K562 (cell line): ENCODE data around the gene KDM5A. TPM values are rescaled to one million over a fixed set of nuclear protein-coding genes. Genes with fewer than 3 reads are reported as not detected.

Experiments
- ATAC-seq: fragments of 200-7000 bp; cut with Tn5 transposase; 3 replicates; pipeline ENCODE4 v1.9.1; 2020; ENCODE audit warnings: moderate library complexity
- BruUV-seq: library from RNA; stranded (reverse); fragments of 400-500 nt; replicated peaks from 2 replicates; lab custom pipeline; 2021; lab: Mats Ljungman, UMichigan
- CTCF ChIA-PET: fragments of 300-600 bp; formaldehyde crosslinking; extraction: SDS; loops from one replicate; lab custom pipeline; 2021; ENCODE audit warnings: low intra/inter-chr PET ratio; lab: Yijun Ruan, JAX
- POLR2A ChIA-PET: fragments of 300-600, 350-650 bp; sonication (Branson Sonifier 250); formaldehyde crosslinking; extraction: SDS; loops from one replicate; lab custom pipeline; 2021; ENCODE audit warnings: antibody characterized with exemption, inconsistent platforms; lab: Yijun Ruan, JAX
- DNase-seq, 4 experiments: peaks; one replicate each; pipeline versions ENCODE4 v3.0.0 to v3.0.0-alpha.2; 2011 to 2018; ENCODE audit warnings: low spot score in 3 of 4, mixed read lengths in 3 of 4; ENCODE audit errors: extremely low read depth in 1 of 4
- FAIRE-seq: peaks from 2 replicates; lab custom pipeline; 2011; peaks lifted over from hg19 to GRCh38; lab: Jason Lieb, UNC
- H2AFZ ChIP-seq: 2 replicates; pipeline ENCODE4 v1.6.0; 2011; ENCODE audit warnings: low read depth, low read length, control low read depth, inconsistent platforms
- H3K27ac ChIP-seq: fragments of 200-600 bp; 3 replicates; pipeline ENCODE4 v1.8.0; 2011; ENCODE audit warnings: low read depth, mild to moderate bottlenecking, control low read depth, inconsistent platforms, low read length, moderate library complexity, mixed read lengths; ENCODE audit errors: extremely low read depth
- H3K27me3 ChIP-seq, 2 experiments: fragments of 300-600 bp in 1 of 2; 2 replicates in 1 of 2; 3 replicates in 1 of 2; pipeline versions ENCODE4 v1.6.0 to v1.8.0; 2011; ENCODE audit warnings: inconsistent platforms in 2 of 2, low read length in 2 of 2, mild to moderate bottlenecking in 1 of 2, mixed read lengths in 1 of 2, moderate library complexity in 1 of 2; ENCODE audit not compliant: control insufficient read depth in 2 of 2, insufficient read depth in 2 of 2
- H3K36me3 ChIP-seq: fragments of 300-600 bp; 3 replicates; pipeline ENCODE4 v1.8.0; 2011; ENCODE audit warnings: mild to moderate bottlenecking, low read length, inconsistent platforms; ENCODE audit not compliant: control insufficient read depth, insufficient read depth
- H3K4me1 ChIP-seq, 2 experiments: fragments of 200-600 bp in 1 of 2; replicated peaks in 1 of 2; 2 replicates in 1 of 2; 3 replicates in 1 of 2; pipeline versions ENCODE4 v1.5.1 to v1.8.0; 2011; ENCODE audit warnings: inconsistent platforms in 2 of 2, low read length in 2 of 2, mild to moderate bottlenecking in 1 of 2, mixed read lengths in 1 of 2, moderate library complexity in 1 of 2; ENCODE audit not compliant: control insufficient read depth in 2 of 2, insufficient read depth in 2 of 2
- H3K4me2 ChIP-seq: 2 replicates; pipeline ENCODE4 v1.6.1; 2011; ENCODE audit warnings: low read length, control low read depth, inconsistent platforms, mixed read lengths; ENCODE audit not compliant: insufficient read depth
- H3K4me3 ChIP-seq: fragments of 200-600 bp; sonication (generic), shearing (Covaris generic); 2 replicates; pipeline ENCODE4 v1.5.1; 2016; ENCODE audit warnings: control low read depth, inconsistent platforms
- H3K79me2 ChIP-seq: fragments of 200-600 bp; 3 replicates; pipeline ENCODE4 v1.8.0; 2011; ENCODE audit warnings: low read length, inconsistent platforms; ENCODE audit not compliant: control insufficient read depth, insufficient read depth
- H3K9ac ChIP-seq, 2 experiments: 2 replicates each; pipeline versions ENCODE4 v1.6.0 to v1.6.1; 2011; ENCODE audit warnings: low read depth in 2 of 2, low read length in 2 of 2, control low read depth in 1 of 2, inconsistent platforms in 1 of 2, mild to moderate bottlenecking in 1 of 2, mixed read lengths in 1 of 2; ENCODE audit not compliant: insufficient read depth in 1 of 2
- H3K9me1 ChIP-seq: one replicate; pipeline ENCODE4 v1.6.0; 2011; ENCODE audit warnings: inconsistent platforms, mild to moderate bottlenecking, low read length, moderate library complexity; ENCODE audit not compliant: control insufficient read depth, insufficient read depth
- H3K9me3 ChIP-seq: replicated peaks from 2 replicates; pipeline ENCODE4 v1.5.1; 2011; ENCODE audit warnings: low read depth, low read length, inconsistent platforms; ENCODE audit not compliant: control insufficient read depth, insufficient read depth
- H4K20me1 ChIP-seq: replicated peaks from 2 replicates; pipeline ENCODE4 v1.6.1; 2011; ENCODE audit warnings: low read length, inconsistent platforms, mixed read lengths; ENCODE audit not compliant: control insufficient read depth, insufficient read depth
- ARNT ChIP-seq, 2 experiments: fragments of 450-650 bp; IDR thresholded peaks; 2 replicates each; pipeline ENCODE4 v1.6.1; 2016; ENCODE audit warnings: mild to moderate bottlenecking in 1 of 2
- C11orf30 ChIP-seq: fragments of 450-650 bp; IDR thresholded peaks from 2 replicates; pipeline ENCODE4 v1.6.1; 2016; ENCODE audit warnings: low read depth, mild to moderate bottlenecking
- COPS2 ChIP-seq: fragments of 450-650 bp; conservative IDR thresholded peaks from 2 replicates; pipeline ENCODE4 v1.6.1; 2016; ENCODE audit warnings: mild to moderate bottlenecking, moderate library complexity
- EGR1 ChIP-seq: fragments of 450-650 bp; conservative IDR thresholded peaks from 2 replicates; pipeline ENCODE4 v1.6.1; 2017; ENCODE audit warnings: mild to moderate bottlenecking
- FIP1L1 ChIP-seq: fragments of 200-400 bp; formaldehyde crosslinking; IDR thresholded peaks from 2 replicates; pipeline ENCODE4 v1.6.1; 2018; ENCODE audit warnings: mild to moderate bottlenecking, low read depth, low read length; ENCODE audit not compliant: poor library complexity, severe bottlenecking
- HDAC3 ChIP-seq: fragments of 450-650 bp; IDR thresholded peaks from 2 replicates; pipeline ENCODE4 v1.6.1; 2018; ENCODE audit warnings: borderline replicate concordance, mild to moderate bottlenecking, moderate library complexity; ENCODE audit not compliant: partially characterized antibody
- ILK ChIP-seq: fragments of 450-650 bp; IDR thresholded peaks from 2 replicates; pipeline ENCODE4 v1.6.1; 2016; ENCODE audit warnings: missing genetic modification characterization, low read depth, mild to moderate bottlenecking, missing compliant biosample characterization, moderate library complexity, borderline replicate concordance
- MEF2D ChIP-seq: conservative IDR thresholded peaks from 2 replicates; pipeline ENCODE4 v1.6.1; 2016; ENCODE audit warnings: low read depth, missing genetic modification characterization, missing compliant biosample characterization
- NRF1 ChIP-seq, 2 experiments: fragments of 450-650 bp; IDR thresholded peaks in 1 of 2; conservative IDR thresholded peaks in 1 of 2; 2 replicates each; pipeline ENCODE4 v1.6.1; 2014; ENCODE audit warnings: mild to moderate bottlenecking in 2 of 2
- RFX7 ChIP-seq: fragments of 250-450 bp; sonication (Bioruptor Pico); IDR thresholded peaks from 2 replicates; pipeline ENCODE4 v1.5.1; 2021; ENCODE audit warnings: mild to moderate bottlenecking
- U2AF1 ChIP-seq: fragments of 200-400 bp; formaldehyde crosslinking; optimal IDR thresholded peaks from 2 replicates; pipeline ENCODE3; 2017; ENCODE audit warnings: mild to moderate bottlenecking, low read depth, low read length, moderate library complexity
- ZNF76 ChIP-seq: fragments of 250-450 bp; sonication (Bioruptor Pico); IDR thresholded peaks from 2 replicates; pipeline ENCODE4 v1.4.0; 2020; ENCODE audit warnings: mild to moderate bottlenecking, moderate library complexity, borderline replicate concordance
- ZNF77 ChIP-seq: fragments of 250-450 bp; sonication (Bioruptor Pico); IDR thresholded peaks from 2 replicates; pipeline ENCODE4 v1.5.0; 2020
- ZSCAN29 ChIP-seq: fragments of 450-650 bp; IDR thresholded peaks from 2 replicates; pipeline ENCODE4 v1.6.1; 2017
- WGBS: fragments of 100-300 bp; shearing (Covaris generic); methylation state at CpG from one replicate; pipeline ENCODE4 v1.1.6; 2016; ENCODE audit warnings: low coverage, mixed read lengths; ENCODE audit not compliant: insufficient coverage; ENCODE audit errors: missing lambda C conversion rate; 5-methylcytosine and 5-hydroxymethylcytosine counted together
- in situ Hi-C: fragments of 300-500 bp; cut with MboI; formaldehyde crosslinking; loops from 4 replicates; pipeline ENCODE4 v1.15.0; 2018; ENCODE audit warnings: inconsistent platforms, mixed read lengths
- intact Hi-C: fragments of 100-400 bp; cut with micrococcal nuclease; formaldehyde crosslinking; loops from 2 replicates; pipeline ENCODE4 v1.14.2; 2022
- polyA plus RNA-seq, 8 experiments: library from polyadenylated mRNA; depleted of rRNA in 4 of 8; stranded (reverse) in 5 of 8; unstranded in 3 of 8; fragments of >200 nt; fragmentation: Nextera tagmentation in 2 of 8; fragmentation: Illumina TruSeq in 1 of 8; extraction: Ambion mirVana in 2 of 8; extraction: Trizol in 1 of 8; gene quantifications; 2 replicates each; pipeline versions ENCODE4 v1.2.1 to v1.2.3, GENCODE V29; 2011 to 2014; ENCODE audit warnings: inconsistent platforms in 1 of 8, missing spikeins in 1 of 8
- total RNA-seq, 7 experiments: library from RNA; depleted of rRNA in 6 of 7; stranded (reverse); fragments of >200 nt in 6 of 7; fragmentation: Illumina TruSeq in 2 of 7; extraction: Trizol in 2 of 7; gene quantifications; 2 replicates each; pipeline versions ENCODE4 v1.2.1 to v1.2.3, GENCODE V29; 2011 to 2021; ENCODE audit warnings: low replicate concordance in 1 of 7
- TF ChIP-seq, protein P1 (sequence below), 2 experiments: fragments of 450-650 bp; IDR thresholded peaks; 2 replicates each; pipeline ENCODE4 v1.6.1; 2018; ENCODE audit warnings: mild to moderate bottlenecking in 2 of 2, low read depth in 1 of 2; ENCODE audit not compliant: partially characterized antibody in 2 of 2
- TF ChIP-seq, protein P2 (sequence below): sonication (generic); formaldehyde crosslinking; IDR thresholded peaks from 2 replicates; pipeline ENCODE4 v1.8.1; 2023; ENCODE audit warnings: missing genetic modification reagents, mild to moderate bottlenecking, borderline replicate concordance

The KDM5A gene
- total and polyA plus RNA-seq, 9 of the 15 experiments (the other 6 are each of a cell fraction or from before 2014, with no cell fraction given), result 5.5 to 35.1 (median 13.1) TPM

DNA sequence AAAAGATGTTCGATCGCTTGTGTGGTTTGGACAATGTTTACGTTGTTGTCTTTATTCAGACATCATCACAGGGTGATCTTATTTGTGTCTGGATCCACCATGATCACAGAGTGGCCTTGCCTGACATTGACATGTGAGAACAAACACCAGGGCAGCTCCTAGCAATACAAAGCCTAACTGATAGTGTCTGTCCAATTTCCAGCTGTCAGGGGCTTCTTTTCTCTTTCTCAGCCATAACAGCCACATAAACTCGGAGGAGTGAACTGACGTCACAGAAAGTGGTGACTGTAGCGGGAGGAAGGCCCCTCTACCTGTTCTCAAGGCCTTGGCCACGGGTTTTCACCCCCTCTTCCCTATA lies 120.7 kb downstream of the KDM5A start:
- Histone ChIP-seq H3K9me3 (no peaks in the 10 kb centered on the region), H4K20me1 (no peaks in the 10 kb centered on the region), H3K79me2 (no peaks in the 10 kb centered on the region), H3K27me3 (no peaks in the 10 kb centered on the region; a peak in 1 of 5 replicates), H3K27ac (no peak overlapping the region), H3K9ac (no peak overlapping the region), H3K36me3 (no peaks in the 10 kb centered on the region), H3K9me1 (no peaks in the 10 kb centered on the region), H3K4me3 (no peak overlapping the region), H2AFZ (no peak overlapping the region), H3K4me1 (peaks cover 0 to 10% of the 10 kb centered on the region in 2 experiments; a peak in 2 of 5 replicates), H3K4me2 (no peak overlapping the region)
- CTCF ChIA-PET, result no interaction called here
- 39% methylated on average over 4 of the region's 7 CpGs for WGBS
- FAIRE-seq (no peak), ATAC-seq (no peak), DNase-seq (no peak)
- BruUV-seq, result no TSS peak
- POLR2A ChIA-PET, result interaction anchor here (0.6 to 0.7 kb wide), 2 partner anchors 20 to 54 kb away, joined by 3 read pairs; no protein-coding TSS in a partner anchor
- intact Hi-C loops (no loop called here), in situ Hi-C loops (no loop called here)
- TF ChIP-seq, protein P1, sequence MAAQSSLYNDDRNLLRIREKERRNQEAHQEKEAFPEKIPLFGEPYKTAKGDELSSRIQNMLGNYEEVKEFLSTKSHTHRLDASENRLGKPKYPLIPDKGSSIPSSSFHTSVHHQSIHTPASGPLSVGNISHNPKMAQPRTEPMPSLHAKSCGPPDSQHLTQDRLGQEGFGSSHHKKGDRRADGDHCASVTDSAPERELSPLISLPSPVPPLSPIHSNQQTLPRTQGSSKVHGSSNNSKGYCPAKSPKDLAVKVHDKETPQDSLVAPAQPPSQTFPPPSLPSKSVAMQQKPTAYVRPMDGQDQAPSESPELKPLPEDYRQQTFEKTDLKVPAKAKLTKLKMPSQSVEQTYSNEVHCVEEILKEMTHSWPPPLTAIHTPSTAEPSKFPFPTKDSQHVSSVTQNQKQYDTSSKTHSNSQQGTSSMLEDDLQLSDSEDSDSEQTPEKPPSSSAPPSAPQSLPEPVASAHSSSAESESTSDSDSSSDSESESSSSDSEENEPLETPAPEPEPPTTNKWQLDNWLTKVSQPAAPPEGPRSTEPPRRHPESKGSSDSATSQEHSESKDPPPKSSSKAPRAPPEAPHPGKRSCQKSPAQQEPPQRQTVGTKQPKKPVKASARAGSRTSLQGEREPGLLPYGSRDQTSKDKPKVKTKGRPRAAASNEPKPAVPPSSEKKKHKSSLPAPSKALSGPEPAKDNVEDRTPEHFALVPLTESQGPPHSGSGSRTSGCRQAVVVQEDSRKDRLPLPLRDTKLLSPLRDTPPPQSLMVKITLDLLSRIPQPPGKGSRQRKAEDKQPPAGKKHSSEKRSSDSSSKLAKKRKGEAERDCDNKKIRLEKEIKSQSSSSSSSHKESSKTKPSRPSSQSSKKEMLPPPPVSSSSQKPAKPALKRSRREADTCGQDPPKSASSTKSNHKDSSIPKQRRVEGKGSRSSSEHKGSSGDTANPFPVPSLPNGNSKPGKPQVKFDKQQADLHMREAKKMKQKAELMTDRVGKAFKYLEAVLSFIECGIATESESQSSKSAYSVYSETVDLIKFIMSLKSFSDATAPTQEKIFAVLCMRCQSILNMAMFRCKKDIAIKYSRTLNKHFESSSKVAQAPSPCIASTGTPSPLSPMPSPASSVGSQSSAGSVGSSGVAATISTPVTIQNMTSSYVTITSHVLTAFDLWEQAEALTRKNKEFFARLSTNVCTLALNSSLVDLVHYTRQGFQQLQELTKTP (IDR thresholded peaks at IDR 0.05; ENCODE audit: low read depth in 1 of 2, partially characterized antibody in 2 of 2), result no peak
- TF ChIP-seq ZSCAN29 (no peak), ARNT (IDR thresholded peaks at IDR 0.05) (no peak), ZNF77 (no peak), COPS2 (no peak), C11orf30 (no peak), EGR1 (no peak), ILK (no peak), RFX7 (CRISPR knock-in tag) (no peak), ZNF76 (CRISPR knock-in tag) (no peak), U2AF1 (no peak), NRF1 (conservative IDR thresholded peaks at IDR 0.05 in 1 of 2, IDR thresholded peaks at IDR 0.05 in 1 of 2) (no peak), HDAC3 (no peak), MEF2D (tag) (no peak), FIP1L1 (no peak)
- TF ChIP-seq, protein P2, sequence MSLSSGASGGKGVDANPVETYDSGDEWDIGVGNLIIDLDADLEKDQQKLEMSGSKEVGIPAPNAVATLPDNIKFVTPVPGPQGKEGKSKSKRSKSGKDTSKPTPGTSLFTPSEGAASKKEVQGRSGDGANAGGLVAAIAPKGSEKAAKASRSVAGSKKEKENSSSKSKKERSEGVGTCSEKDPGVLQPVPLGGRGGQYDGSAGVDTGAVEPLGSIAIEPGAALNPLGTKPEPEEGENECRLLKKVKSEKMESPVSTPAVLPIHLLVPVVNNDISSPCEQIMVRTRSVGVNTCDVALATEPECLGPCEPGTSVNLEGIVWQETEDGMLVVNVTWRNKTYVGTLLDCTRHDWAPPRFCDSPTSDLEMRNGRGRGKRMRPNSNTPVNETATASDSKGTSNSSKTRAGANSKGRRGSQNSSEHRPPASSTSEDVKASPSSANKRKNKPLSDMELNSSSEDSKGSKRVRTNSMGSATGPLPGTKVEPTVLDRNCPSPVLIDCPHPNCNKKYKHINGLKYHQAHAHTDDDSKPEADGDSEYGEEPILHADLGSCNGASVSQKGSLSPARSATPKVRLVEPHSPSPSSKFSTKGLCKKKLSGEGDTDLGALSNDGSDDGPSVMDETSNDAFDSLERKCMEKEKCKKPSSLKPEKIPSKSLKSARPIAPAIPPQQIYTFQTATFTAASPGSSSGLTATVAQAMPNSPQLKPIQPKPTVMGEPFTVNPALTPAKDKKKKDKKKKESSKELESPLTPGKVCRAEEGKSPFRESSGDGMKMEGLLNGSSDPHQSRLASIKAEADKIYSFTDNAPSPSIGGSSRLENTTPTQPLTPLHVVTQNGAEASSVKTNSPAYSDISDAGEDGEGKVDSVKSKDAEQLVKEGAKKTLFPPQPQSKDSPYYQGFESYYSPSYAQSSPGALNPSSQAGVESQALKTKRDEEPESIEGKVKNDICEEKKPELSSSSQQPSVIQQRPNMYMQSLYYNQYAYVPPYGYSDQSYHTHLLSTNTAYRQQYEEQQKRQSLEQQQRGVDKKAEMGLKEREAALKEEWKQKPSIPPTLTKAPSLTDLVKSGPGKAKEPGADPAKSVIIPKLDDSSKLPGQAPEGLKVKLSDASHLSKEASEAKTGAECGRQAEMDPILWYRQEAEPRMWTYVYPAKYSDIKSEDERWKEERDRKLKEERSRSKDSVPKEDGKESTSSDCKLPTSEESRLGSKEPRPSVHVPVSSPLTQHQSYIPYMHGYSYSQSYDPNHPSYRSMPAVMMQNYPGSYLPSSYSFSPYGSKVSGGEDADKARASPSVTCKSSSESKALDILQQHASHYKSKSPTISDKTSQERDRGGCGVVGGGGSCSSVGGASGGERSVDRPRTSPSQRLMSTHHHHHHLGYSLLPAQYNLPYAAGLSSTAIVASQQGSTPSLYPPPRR (CRISPR knock-in tag), result no peak
